Activated B cell treated with CpG ODN at 0.5 μM for 24 hours (primary cell): Measurements from ENCODE around the gene ZBTB16. TPM values are rescaled to one million over a fixed set of nuclear protein-coding genes. Genes with fewer than 3 reads are reported as not detected.

Experiments used
- ATAC-seq: fragments of 200-7000 bp; cut with Tn5 transposase; one replicate; pipeline ENCODE4 v1.10.0; 2021; ENCODE audit warnings: low read depth, mild to moderate bottlenecking, moderate library complexity
- CTCF ChIA-PET: fragments of 350-600 bp; sonication (Branson Sonifier 250); formaldehyde crosslinking; loops from one replicate; lab custom pipeline; 2021; ENCODE audit warnings: antibody characterized with exemption; lab: Charles Lee
- POLR2A ChIA-PET: fragments of 350-600 bp; sonication (Branson Sonifier 250); formaldehyde crosslinking; loops from one replicate; lab custom pipeline; 2021; ENCODE audit warnings: antibody characterized with exemption; lab: Charles Lee
- DNase-seq: peaks from one replicate; pipeline ENCODE4 v3.0.0; 2022
- H3K27ac Mint-ChIP-seq: one replicate; pipeline ENCODE4 v1.8.0; 2020; ENCODE audit warnings: mixed read lengths
- H3K27me3 Mint-ChIP-seq: one replicate; pipeline ENCODE4 v1.8.0; 2021; ENCODE audit warnings: mixed read lengths
- H3K36me3 Mint-ChIP-seq: one replicate; pipeline ENCODE4 v1.8.0; 2021; ENCODE audit warnings: low read depth, mixed read lengths
- H3K4me1 Mint-ChIP-seq: one replicate; pipeline ENCODE4 v1.8.0; 2021; ENCODE audit warnings: mixed read lengths
- H3K4me3 Mint-ChIP-seq: one replicate; pipeline ENCODE4 v1.8.0; 2020; ENCODE audit warnings: mild to moderate bottlenecking, mixed read lengths
- H3K9me3 Mint-ChIP-seq: one replicate; pipeline ENCODE4 v1.8.0; 2020; ENCODE audit warnings: mixed read lengths
- CTCF ChIP-seq: fragments of 200-600 bp; IDR thresholded peaks from one replicate; pipeline ENCODE4 v1.8.0; 2022; ENCODE audit warnings: antibody characterized with exemption, mild to moderate bottlenecking
- intact Hi-C: fragments of 100-400 bp; cut with micrococcal nuclease; formaldehyde crosslinking; loops from one replicate; pipeline ENCODE4 v1.15.1; 2024
- total RNA-seq: library from RNA; stranded (reverse); gene quantifications from 2 replicates; pipeline ENCODE4 v1.2.3, GENCODE V29; 2022

Gene ZBTB16
- total RNA-seq, 1 donor from 2014 or later: 2.5 TPM

GRCh38 chr11:114075891-114076441 lies 16.5 kb downstream of the ZBTB16 start:
- Mint-ChIP-seq H3K27ac (no peak overlapping the region), H3K36me3 (no peaks in the 10 kb centered on the region), H3K4me1 (peaks cover 36% of the 10 kb centered on the region), H3K4me3 (no peak overlapping the region), H3K27me3 (peaks cover 35% of the 10 kb centered on the region), H3K9me3 (no peaks in the 10 kb centered on the region)
- ATAC-seq (no peak), DNase-seq (no peak)
- intact Hi-C loops: loop anchor here (1.0 to 2.0 kb wide), 2 partner anchors 15 to 180 kb away; no protein-coding TSS in a partner anchor
- POLR2A ChIA-PET: interaction anchor here (0.5 kb wide), 1 partner anchor 83 kb away, joined by 3 read pairs; no protein-coding TSS in a partner anchor
- CTCF ChIA-PET: no interaction called here
- no peak for TF ChIP-seq CTCF

GRCh38 chr11:114076921-114077331 lies 17.4 kb downstream of the ZBTB16 start:
- H3K9me3 Mint-ChIP-seq: no peaks in the 10 kb centered on the region
- H3K4me3 Mint-ChIP-seq: no peak overlapping the region

GRCh38 chr11:114077482-114078305 lies 18.2 kb downstream of the ZBTB16 start:
- peaks cover 36% of the 10 kb centered on the region for H3K4me1 Mint-ChIP-seq
- ATAC-seq (no peak), DNase-seq (no peak)
- ChIA-PET CTCF (no interaction called here), POLR2A (no interaction called here)
- TF ChIP-seq CTCF: no peak
- peak overlapping the region; percentile 44 for H3K4me3 Mint-ChIP-seq
- intact Hi-C loops: loop anchor here (2.0 kb wide), 1 partner anchor 17 kb away; no protein-coding TSS in a partner anchor
- H3K27me3 Mint-ChIP-seq: peaks cover 39% of the 10 kb centered on the region
- no peaks in the 10 kb centered on the region for H3K9me3 Mint-ChIP-seq
- H3K36me3 Mint-ChIP-seq: no peaks in the 10 kb centered on the region
- H3K27ac Mint-ChIP-seq: no peak overlapping the region

More at GRCh38 chr11:114076921-114077331, 17.4 kb downstream of the ZBTB16 start:
- ChIA-PET CTCF (no interaction called here), POLR2A (no interaction called here)
- H3K4me1 Mint-ChIP-seq: peaks cover 36% of the 10 kb centered on the region
- H3K36me3 Mint-ChIP-seq: no peaks in the 10 kb centered on the region
- H3K27me3 Mint-ChIP-seq: peaks cover 39% of the 10 kb centered on the region
- no peak overlapping the region for H3K27ac Mint-ChIP-seq
- DNase-seq: no peak
- TF ChIP-seq CTCF: no peak
- intact Hi-C loops: loop anchor here (1.0 to 2.0 kb wide), 2 partner anchors 16 to 181 kb away; no protein-coding TSS in a partner anchor
- no peak for ATAC-seq

GRCh38 chr11:114078423-114078822 lies 18.9 kb downstream of the ZBTB16 start:
- no peaks in the 10 kb centered on the region for H3K9me3 Mint-ChIP-seq
- no peak overlapping the region for H3K4me3 Mint-ChIP-seq
- H3K36me3 Mint-ChIP-seq: no peaks in the 10 kb centered on the region
- peaks cover 42% of the 10 kb centered on the region for H3K27me3 Mint-ChIP-seq
- peaks cover 43% of the 10 kb centered on the region for H3K4me1 Mint-ChIP-seq
- TF ChIP-seq CTCF: no peak
- no peak overlapping the region for H3K27ac Mint-ChIP-seq
- ATAC-seq: no peak
- ChIA-PET CTCF (no interaction called here), POLR2A (no interaction called here)
- DNase-seq: no peak
- intact Hi-C loops: no loop called here

GRCh38 chr11:114079511-114080065 lies 20.1 kb downstream of the ZBTB16 start:
- no peak overlapping the region for H3K4me3 Mint-ChIP-seq
- H3K4me1 Mint-ChIP-seq: peaks cover 48% of the 10 kb centered on the region
- H3K9me3 Mint-ChIP-seq: no peaks in the 10 kb centered on the region
- ATAC-seq (no peak), DNase-seq (no peak)
- no peak for TF ChIP-seq CTCF
- ChIA-PET CTCF (no interaction called here), POLR2A (no interaction called here)
- intact Hi-C loops: no loop called here
- no peaks in the 10 kb centered on the region for H3K36me3 Mint-ChIP-seq
- H3K27ac Mint-ChIP-seq: no peak overlapping the region
- peaks cover 53% of the 10 kb centered on the region for H3K27me3 Mint-ChIP-seq
